IMR-90 (cell line): Measurements from ENCODE around the gene DOCK7. TPM values are rescaled to one million over a fixed set of nuclear protein-coding genes. Genes with fewer than 3 reads are reported as not detected.

ENCODE experiments used
- ATAC-seq: fragments of 200-7000 bp; cut with Tn5 transposase; 2 replicates; pipeline ENCODE4 v1.9.1; 2020; ENCODE audit warnings: low read depth, mild to moderate bottlenecking, moderate library complexity
- BruUV-seq: library from RNA; stranded (reverse); fragments of 400-500 nt; replicated peaks from 2 replicates; lab custom pipeline; 2021; lab: Mats Ljungman, UMichigan
- CTCF ChIA-PET: fragments of 300-600 bp; formaldehyde crosslinking; extraction: SDS; loops from one replicate; lab custom pipeline; 2021; ENCODE audit warnings: antibody characterized with exemption; lab: Yijun Ruan, JAX
- POLR2A ChIA-PET: fragments of 300-600 bp; sonication (Branson Sonifier 250); formaldehyde crosslinking; loops from one replicate; lab custom pipeline; 2022; ENCODE audit warnings: antibody characterized with exemption; ENCODE audit not compliant: unreplicated experiment; lab: Charles Lee
- DNase-seq: peaks from one replicate; pipeline ENCODE4 v3.0.0; 2013
- H2AFZ ChIP-seq: replicated peaks from 2 replicates; pipeline ENCODE3; 2013; ENCODE audit warnings: low read length, mild to moderate bottlenecking; ENCODE audit not compliant: poor library complexity
- H2AK5ac ChIP-seq: 2 replicates; pipeline ENCODE4 v1.6.1; 2013; ENCODE audit warnings: low read depth, low read length, inconsistent platforms
- H2AK9ac ChIP-seq: replicated peaks from 2 replicates; pipeline ENCODE3; 2013; ENCODE audit warnings: mild to moderate bottlenecking, low read depth, low read length, moderate library complexity; ENCODE audit not compliant: poor library complexity
- H2BK120ac ChIP-seq: 2 replicates; pipeline ENCODE4 v1.6.1; 2013; ENCODE audit warnings: low read depth, low read length, inconsistent platforms
- H2BK15ac ChIP-seq: 3 replicates; pipeline ENCODE4 v1.6.1; 2013; ENCODE audit warnings: low read depth, low read length, inconsistent platforms
- H2BK20ac ChIP-seq: 2 replicates; pipeline ENCODE4 v1.6.1; 2013; ENCODE audit warnings: low read depth, mild to moderate bottlenecking, inconsistent platforms, low read length, moderate library complexity
- H2BK5ac ChIP-seq: 2 replicates; pipeline ENCODE4 v1.6.1; 2013; ENCODE audit warnings: mild to moderate bottlenecking, low read depth, low read length, inconsistent platforms; ENCODE audit not compliant: poor library complexity, severe bottlenecking
- H3K14ac ChIP-seq: replicated peaks from 2 replicates; pipeline ENCODE4 v1.6.1; 2013; ENCODE audit warnings: low read depth, low read length, inconsistent platforms
- H3K18ac ChIP-seq: 2 replicates; pipeline ENCODE4 v1.6.1; 2013; ENCODE audit warnings: low read depth, low read length, control low read depth
- H3K23ac ChIP-seq: 2 replicates; pipeline ENCODE4 v1.6.1; 2013; ENCODE audit warnings: low read depth, low read length, inconsistent platforms
- H3K27ac ChIP-seq: 2 replicates; pipeline ENCODE4 v1.5.1; 2013; ENCODE audit warnings: mild to moderate bottlenecking, control low read depth, low read length; ENCODE audit not compliant: insufficient read depth
- H3K27me3 ChIP-seq: 2 replicates; pipeline ENCODE4 v1.6.1; 2013; ENCODE audit warnings: low read length; ENCODE audit not compliant: control insufficient read depth, insufficient read depth
- H3K36me3 ChIP-seq: 2 replicates; pipeline ENCODE4 v1.6.1; 2013; ENCODE audit warnings: low read length, mixed read lengths; ENCODE audit not compliant: control insufficient read depth, insufficient read depth
- H3K4ac ChIP-seq: 2 replicates; pipeline ENCODE4 v1.6.1; 2013; ENCODE audit warnings: low read depth, low read length, inconsistent platforms
- H3K4me1 ChIP-seq: 2 replicates; pipeline ENCODE4 v1.6.1; 2013; ENCODE audit warnings: low read length, mixed read lengths; ENCODE audit not compliant: control insufficient read depth, insufficient read depth
- H3K4me2 ChIP-seq: 2 replicates; pipeline ENCODE4 v1.6.1; 2013; ENCODE audit warnings: low read depth, mild to moderate bottlenecking, control low read depth, low read length, moderate library complexity
- H3K4me3 ChIP-seq: 2 replicates; pipeline ENCODE4 v1.5.1; 2013; ENCODE audit warnings: low read depth, mild to moderate bottlenecking, control low read depth, low read length, moderate library complexity; ENCODE audit not compliant: insufficient read depth
- H3K56ac ChIP-seq: 2 replicates; pipeline ENCODE4 v1.6.1; 2013; ENCODE audit warnings: low read length, inconsistent platforms; ENCODE audit not compliant: insufficient read depth; ENCODE audit errors: extremely low read depth
- H3K79me1 ChIP-seq, 2 experiments: 2 replicates each; pipeline ENCODE4 v1.6.1; 2013; ENCODE audit warnings: low read length in 2 of 2, inconsistent platforms in 1 of 2, low read depth in 1 of 2
- H3K9ac ChIP-seq: 2 replicates; pipeline ENCODE4 v1.6.1; 2013; ENCODE audit warnings: low read depth, low read length, control low read depth
- H3K9me1 ChIP-seq: 2 replicates; pipeline ENCODE4 v1.6.1; 2013; ENCODE audit warnings: low read length, inconsistent platforms; ENCODE audit not compliant: insufficient read depth
- H3K9me3 ChIP-seq: 2 replicates; pipeline ENCODE4 v1.6.1; 2013; ENCODE audit warnings: low read length; ENCODE audit not compliant: control insufficient read depth, insufficient read depth
- H4K20me1 ChIP-seq: 2 replicates; pipeline ENCODE4 v1.6.1; 2013; ENCODE audit warnings: low read length, inconsistent platforms; ENCODE audit not compliant: insufficient read depth
- H4K5ac ChIP-seq: 2 replicates; pipeline ENCODE4 v1.6.1; 2013; ENCODE audit warnings: mild to moderate bottlenecking, low read depth, low read length, control low read depth
- H4K8ac ChIP-seq, 2 experiments: 2 replicates each; pipeline ENCODE4 v1.6.1; 2013; ENCODE audit warnings: low read depth in 2 of 2, low read length in 2 of 2, control low read depth in 1 of 2, inconsistent platforms in 1 of 2
- H4K91ac ChIP-seq: 2 replicates; pipeline ENCODE4 v1.6.1; 2013; ENCODE audit warnings: low read depth, low read length, inconsistent platforms; ENCODE audit not compliant: insufficient read depth
- CEBPB ChIP-seq: IDR thresholded peaks from 2 replicates; pipeline ENCODE4 v1.6.1; 2012; ENCODE audit warnings: low read depth, low read length, improper control_type of control experiment
- CHD1 ChIP-seq: IDR thresholded peaks from 2 replicates; pipeline ENCODE4 v1.6.1; 2012; ENCODE audit warnings: low read depth, low read length, improper control_type of control experiment
- FOS ChIP-seq: fragments of 150-350 bp; IDR thresholded peaks from 2 replicates; pipeline ENCODE4 v1.6.1; 2016; ENCODE audit warnings: low read depth, low read length
- NFE2L2 ChIP-seq: fragments of 150-350 bp; IDR thresholded peaks from 2 replicates; pipeline ENCODE4 v1.6.1; 2016; ENCODE audit warnings: low read depth, mild to moderate bottlenecking, low read length
- RAD21 ChIP-seq: IDR thresholded peaks from 2 replicates; pipeline ENCODE4 v1.6.1; 2012; ENCODE audit warnings: low read length, improper control_type of control experiment
- SMC3 ChIP-seq: fragments of 150-350 bp; IDR thresholded peaks from 2 replicates; pipeline ENCODE4 v1.6.1; 2016; ENCODE audit warnings: low read depth, mild to moderate bottlenecking, antibody characterized with exemption, low read length, moderate library complexity
- USF2 ChIP-seq: fragments of 150-350 bp; IDR thresholded peaks from 2 replicates; pipeline ENCODE4 v1.6.1; 2017; ENCODE audit warnings: mild to moderate bottlenecking, antibody characterized with exemption, low read length, low read depth
- dilution Hi-C: fragments of 300-500 bp; cut with HindIII; formaldehyde crosslinking; loops from one replicate; pipeline ENCODE4 v1.14.3; 2018; ENCODE audit warnings: low sequenced_read_pairs; ENCODE audit not compliant: unreplicated experiment
- in situ Hi-C: fragments of 300-500 bp; cut with MboI; formaldehyde crosslinking; loops from 3 replicates; pipeline ENCODE4 v1.14.3; 2019; ENCODE audit warnings: low sequenced_read_pairs, inconsistent platforms, mixed read lengths
- intact Hi-C: fragments of 100-400 bp; cut with micrococcal nuclease; formaldehyde crosslinking; loops from 2 replicates; pipeline ENCODE4 v1.10.0; 2022
- polyA plus RNA-seq, 3 experiments: library from polyadenylated mRNA; depleted of rRNA; stranded (reverse); fragments of >200 nt; gene quantifications; 2 replicates each; pipeline ENCODE4 v1.2.3, GENCODE V29; 2012; ENCODE audit warnings: low replicate concordance in 1 of 3
- total RNA-seq: library from RNA; depleted of rRNA; stranded (reverse); fragments of >200 nt; gene quantifications from 2 replicates; pipeline ENCODE4 v1.2.3, GENCODE V29; 2012

The DOCK7 gene
- total and polyA plus RNA-seq, 2 of the 4 experiments (the other 2 are of a cell fraction) = 38.0 to 97.7 TPM

GRCh38 chr1:62652387-62652786 is 35.8 kb downstream of the DOCK7 start:
- POLR2A ChIA-PET = no interaction called here
- H2AK5ac ChIP-seq = no peak overlapping the region
- H3K4me2 ChIP-seq = no peak overlapping the region
- no TSS peak for BruUV-seq
- ATAC-seq = no peak
- no peak for DNase-seq
- no peak overlapping the region for H4K91ac ChIP-seq
- no peak overlapping the region for H2BK5ac ChIP-seq
- no peaks in the 10 kb centered on the region for H3K4me1 ChIP-seq
- H3K14ac ChIP-seq = no peak overlapping the region
- no peak overlapping the region for H2BK20ac ChIP-seq
- no peak overlapping the region for H2BK120ac ChIP-seq
- peaks cover 6% of the 10 kb centered on the region for H3K36me3 ChIP-seq
- no peak overlapping the region for H3K27ac ChIP-seq
- no peak overlapping the region for H4K5ac ChIP-seq
- intact Hi-C loops (no loop called here), dilution Hi-C loops (no loop called here), in situ Hi-C loops (no loop called here)
- H3K4me3 ChIP-seq = no peak overlapping the region
- no peak overlapping the region for H3K9ac ChIP-seq
- H4K8ac ChIP-seq = no peak overlapping the region
- no peak overlapping the region for H2BK15ac ChIP-seq
- H2AFZ ChIP-seq = no peak overlapping the region
- H3K56ac ChIP-seq = no peak overlapping the region
- peaks cover 3% of the 10 kb centered on the region; the same call in 1 of the 2 replicates for H3K9me1 ChIP-seq
- H2AK9ac ChIP-seq = no peak overlapping the region
- no peak overlapping the region for H3K18ac ChIP-seq
- CTCF ChIA-PET = no interaction called here
- no peaks in the 10 kb centered on the region for H3K9me3 ChIP-seq
- TF ChIP-seq CEBPB (no peak), RAD21 (no peak), FOS (no peak), NFE2L2 (no peak), USF2 (no peak), SMC3 (no peak), CHD1 (no peak)
- H3K4ac ChIP-seq = no peak overlapping the region
- no peaks in the 10 kb centered on the region for H3K27me3 ChIP-seq
- H3K79me1 ChIP-seq = peaks cover 16 to 26% of the 10 kb centered on the region in 2 experiments
- no peak overlapping the region for H3K23ac ChIP-seq
- peaks cover 8% of the 10 kb centered on the region; the same call in 1 of the 2 replicates for H4K20me1 ChIP-seq
